HG03039 (cell line): ENCODE measurements around the gene AASS.

Source experiments
- ATAC-seq: cut with Tn5 transposase; IDR thresholded peaks from one replicate; pipeline ENCODE4 v1.9.1; 2021; ENCODE audit warnings: mild to moderate bottlenecking, moderate library complexity; ENCODE audit not compliant: unreplicated experiment

The AASS gene

GRCh38 chr7:122123746-122124145 lies 20.3 kb downstream of the AASS start:
- ATAC-seq: no peak

- ATAC-seq: no peak
Measured at GRCh38 chr7:122118757-122119156, 25.3 kb downstream of the AASS start.

GRCh38 chr7:122103064-122103463 lies 41.0 kb downstream of the AASS start:
- no peak for ATAC-seq

- no peak for ATAC-seq
Measured at GRCh38 chr7:122100021-122100420, 44.0 kb downstream of the AASS start.

- ATAC-seq: no peak
Measured at GRCh38 chr7:122095642-122096041, 48.4 kb downstream of the AASS start.

- ATAC-seq: no peak
Measured at GRCh38 chr7:122094549-122094948, 49.5 kb downstream of the AASS start.

GRCh38 chr7:122092964-122093797 lies 50.9 kb downstream of the AASS start:
- peak; percentile 96 for ATAC-seq

- ATAC-seq: no peak
Measured at GRCh38 chr7:122082670-122083069, 61.4 kb downstream of the AASS start.

GRCh38 chr7:122082160-122082559 lies 61.9 kb downstream of the AASS start:
- ATAC-seq: no peak

- ATAC-seq: no peak
Measured at GRCh38 chr7:122073635-122074034, 70.4 kb downstream of the AASS start.

- no peak for ATAC-seq
Measured at GRCh38 chr7:122072924-122073599, 71.0 kb downstream of the AASS start.

GRCh38 chr7:122072272-122072671 lies 71.8 kb downstream of the AASS start:
- ATAC-seq: no peak

- no peak for ATAC-seq
Measured at GRCh38 chr7:122070834-122071233, 73.2 kb downstream of the AASS start.

- ATAC-seq: no peak
Measured at GRCh38 chr7:122070062-122070461, 74.0 kb downstream of the AASS start.

GRCh38 chr7:122068999-122069398 lies 75.0 kb downstream of the AASS start:
- ATAC-seq: no peak

GRCh38 chr7:122068046-122068445 lies 76.0 kb downstream of the AASS start:
- no peak for ATAC-seq

GRCh38 chr7:122067077-122067476 lies 77.0 kb downstream of the AASS start:
- no peak for ATAC-seq

- no peak for ATAC-seq
Measured at GRCh38 chr7:122064971-122065370, 79.1 kb downstream of the AASS start.

- ATAC-seq: no peak
Measured at GRCh38 chr7:122063146-122063545, 80.9 kb downstream of the AASS start.

GRCh38 chr7:122059542-122059941 lies 84.5 kb downstream of the AASS start:
- ATAC-seq: no peak

GRCh38 chr7:122056977-122057376 lies 87.1 kb downstream of the AASS start:
- ATAC-seq: no peak

- no peak for ATAC-seq
Measured at GRCh38 chr7:122055073-122055472, 89.0 kb downstream of the AASS start.
